Activated CD4-positive, alpha-beta T cell treated with anti-CD3 and anti-CD28 coated beads, Interleukin-2, amount 50 U/mL, for 4 hours (primary cell): ENCODE measurements around the gene CA10.

Experiments used
- DNase-seq, 2 experiments: peaks; one replicate each; pipeline ENCODE4 v3.0.0-alpha.2; 2020

CA10 gene

GRCh38 chr17:52041123-52041617 lies 117.3 kb downstream of the CA10 start:
- DNase-seq, result no peak

GRCh38 chr17:52036416-52036815 lies 122.1 kb downstream of the CA10 start:
- no peak for DNase-seq

GRCh38 chr17:52035336-52035915 lies 123.1 kb downstream of the CA10 start:
- no peak for DNase-seq

- no peak for DNase-seq
Measured at GRCh38 chr17:52032454-52032853, 126.1 kb downstream of the CA10 start.

GRCh38 chr17:52030052-52030451 lies 128.5 kb downstream of the CA10 start:
- no peak for DNase-seq

GRCh38 chr17:52027620-52028295 lies 130.8 kb downstream of the CA10 start:
- no peak for DNase-seq

- DNase-seq, result no peak
Measured at GRCh38 chr17:52027081-52027480, 131.4 kb downstream of the CA10 start.

GRCh38 chr17:52026075-52026474 lies 132.4 kb downstream of the CA10 start:
- no peak for DNase-seq

- no peak for DNase-seq
Measured at GRCh38 chr17:52025236-52025635, 133.3 kb downstream of the CA10 start.

GRCh38 chr17:52024300-52024870 lies 134.1 kb downstream of the CA10 start:
- DNase-seq, result no peak

- DNase-seq, result no peak
Measured at GRCh38 chr17:52011064-52011463, 147.4 kb downstream of the CA10 start.

- DNase-seq, result no peak
Measured at GRCh38 chr17:51999654-52000053, 158.9 kb downstream of the CA10 start.

- DNase-seq, result no peak
Measured at GRCh38 chr17:51997723-51998122, 160.8 kb downstream of the CA10 start.

GRCh38 chr17:51995797-51996403 lies 162.6 kb downstream of the CA10 start:
- no peak for DNase-seq

GRCh38 chr17:51992864-51993416 lies 165.6 kb downstream of the CA10 start:
- DNase-seq, result no peak

GRCh38 chr17:51971121-51971520 lies 187.4 kb downstream of the CA10 start:
- DNase-seq, result no peak

GRCh38 chr17:51961689-51962088 lies 196.8 kb downstream of the CA10 start:
- DNase-seq, result no peak

GRCh38 chr17:51957786-51958185 lies 200.7 kb downstream of the CA10 start:
- no peak for DNase-seq

- no peak for DNase-seq
Measured at GRCh38 chr17:51955245-51955644, 203.3 kb downstream of the CA10 start.

GRCh38 chr17:51954232-51954765 lies 204.2 kb downstream of the CA10 start:
- DNase-seq, result no peak

GRCh38 chr17:51951741-51952140 lies 206.8 kb downstream of the CA10 start:
- no peak for DNase-seq

GRCh38 chr17:51948128-51948527 lies 210.4 kb downstream of the CA10 start:
- no peak for DNase-seq

GRCh38 chr17:51947160-51947735 lies 211.3 kb downstream of the CA10 start:
- DNase-seq, result no peak
